Measurements from ENCODE around the gene TET1. TPM values are rescaled to one million over a fixed set of nuclear protein-coding genes. Genes with fewer than 3 reads are reported as not detected.

TET1 gene
- total and polyA plus RNA-seq, 9 of the 15 experiments (the other 6 are each of a cell fraction or from before 2014, with no cell fraction given): 2.6 to 21.3 (median 11.6) TPM

GRCh38 chr10:68561865-68562649 lies 1.9 kb downstream of the TET1 start (continued):
- no peak for TF ChIP-seq ZNF740 (CRISPR knock-in tag; IDR thresholded peaks at IDR 0.05)
- no peak for TF ChIP-seq ZNF740 (tag; IDR thresholded peaks at IDR 0.05)
- TF ChIP-seq ZNF707 (CRISPR knock-in tag; conservative IDR thresholded peaks at IDR 0.05): no peak
- TF ChIP-seq ZNF143 (CRISPR knock-in tag; IDR thresholded peaks at IDR 0.05): no peak
- TF ChIP-seq HMGXB4 (CRISPR knock-in tag; IDR thresholded peaks at IDR 0.05): no peak

Measured in K562 (cell line).